HG03520 (cell line): ENCODE data around the gene IQGAP1.
"Not testable (repeated sequence)": the region's sequence is repeated elsewhere in the genome, so short reads cannot be mapped to it uniquely, and the experiment has no call there.

Source experiments
- ATAC-seq: cut with Tn5 transposase; IDR thresholded peaks from one replicate; pipeline ENCODE4 v1.9.1; 2021; ENCODE audit warnings: mild to moderate bottlenecking, moderate library complexity; ENCODE audit not compliant: unreplicated experiment

The IQGAP1 gene

GRCh38 chr15:90409587-90409986, 21.5 kb downstream of the IQGAP1 start:
- not testable (repeated sequence) for ATAC-seq

GRCh38 chr15:90410316-90410715, 22.3 kb downstream of the IQGAP1 start:
- ATAC-seq: not testable (repeated sequence)

- ATAC-seq: no peak
Measured at GRCh38 chr15:90411176-90411575, 23.1 kb downstream of the IQGAP1 start.

GRCh38 chr15:90412356-90413194, 24.5 kb downstream of the IQGAP1 start:
- ATAC-seq: no peak

- no peak for ATAC-seq
Measured at GRCh38 chr15:90413411-90414379, 25.7 kb downstream of the IQGAP1 start.

GRCh38 chr15:90414408-90415028, 26.5 kb downstream of the IQGAP1 start:
- no peak for ATAC-seq

GRCh38 chr15:90416052-90416451, 28.0 kb downstream of the IQGAP1 start:
- not testable (repeated sequence) for ATAC-seq

GRCh38 chr15:90418627-90419026, 30.6 kb downstream of the IQGAP1 start:
- ATAC-seq: no peak

- ATAC-seq: no peak
Measured at GRCh38 chr15:90419206-90419605, 31.2 kb downstream of the IQGAP1 start.

- ATAC-seq: peak; percentile 70
Measured at GRCh38 chr15:90419738-90420406, 31.8 kb downstream of the IQGAP1 start.

GRCh38 chr15:90420451-90420850, 32.4 kb downstream of the IQGAP1 start:
- no peak for ATAC-seq

GRCh38 chr15:90421527-90421926, 33.5 kb downstream of the IQGAP1 start:
- ATAC-seq: no peak

- no peak for ATAC-seq
Measured at GRCh38 chr15:90422043-90422442, 34.0 kb downstream of the IQGAP1 start.

GRCh38 chr15:90422936-90423335, 34.9 kb downstream of the IQGAP1 start:
- no peak for ATAC-seq

GRCh38 chr15:90423801-90424319, 35.8 kb downstream of the IQGAP1 start:
- no peak for ATAC-seq

- ATAC-seq: no peak
Measured at GRCh38 chr15:90425726-90426346, 37.8 kb downstream of the IQGAP1 start.

- no peak for ATAC-seq
Measured at GRCh38 chr15:90427185-90427584, 39.1 kb downstream of the IQGAP1 start.

- no peak for ATAC-seq
Measured at GRCh38 chr15:90432253-90432652, 44.2 kb downstream of the IQGAP1 start.

- ATAC-seq: no peak
Measured at GRCh38 chr15:90435652-90436337, 47.8 kb downstream of the IQGAP1 start.
